Astrocyte (in vitro differentiated cells and primary cell): Measurements from ENCODE around the gene SPTLC2.

ENCODE experiments used
- CTCF ChIP-seq: IDR thresholded peaks from 2 replicates; pipeline ENCODE4 v1.5.1; 2011; ENCODE audit warnings: low read depth, mild to moderate bottlenecking, inconsistent platforms, low read length, moderate library complexity; ENCODE audit not compliant: insufficient read depth
- EZH2 ChIP-seq: IDR thresholded peaks from 2 replicates; pipeline ENCODE4 v1.6.1; 2012; ENCODE audit warnings: mild to moderate bottlenecking, low read length, inconsistent platforms; ENCODE audit not compliant: insufficient read depth

- TF ChIP-seq CTCF: no peak
- TF ChIP-seq EZH2: no peak
These were observed 108.7 kb downstream of the SPTLC2 start for GRCh38 chr14:77507762-77508161.
